HAP-1 (cell line): ENCODE data around the gene TBXA2R.

Experiments used
- DNase-seq, 2 experiments: peaks; one replicate each; pipeline ENCODE4 v3.0.0-alpha.2; 2016 to 2020; ENCODE audit warnings: low spot score in 2 of 2
- H3K27me3 ChIP-seq: fragments of 250-450 bp; sonication (Bioruptor Pico); 2 replicates; pipeline ENCODE4 v1.5.1; 2020; ENCODE audit warnings: low read depth, mild to moderate bottlenecking, moderate library complexity
- H3K36me3 ChIP-seq: fragments of 250-450 bp; sonication (Bioruptor Pico); replicated peaks from 2 replicates; pipeline ENCODE4 v1.5.1; 2020; ENCODE audit warnings: mild to moderate bottlenecking
- H3K4me1 ChIP-seq: fragments of 250-450 bp; sonication (Bioruptor Pico); 2 replicates; pipeline ENCODE4 v1.5.1; 2020; ENCODE audit warnings: mild to moderate bottlenecking
- H3K4me3 ChIP-seq: fragments of 250-450 bp; sonication (Bioruptor Pico); 2 replicates; pipeline ENCODE4 v1.5.1; 2020; ENCODE audit warnings: mild to moderate bottlenecking, moderate library complexity
- H3K9me3 ChIP-seq: fragments of 250-450 bp; sonication (Bioruptor Pico); 2 replicates; pipeline ENCODE4 v1.5.1; 2020; ENCODE audit warnings: mild to moderate bottlenecking, moderate library complexity
- in situ Hi-C: fragments of 300-500 bp; cut with MboI; formaldehyde crosslinking; loops from 3 replicates; pipeline ENCODE4 v1.14.3; 2020; ENCODE audit warnings: low sequenced_read_pairs, inconsistent platforms, mixed read lengths

The TBXA2R gene

DNA sequence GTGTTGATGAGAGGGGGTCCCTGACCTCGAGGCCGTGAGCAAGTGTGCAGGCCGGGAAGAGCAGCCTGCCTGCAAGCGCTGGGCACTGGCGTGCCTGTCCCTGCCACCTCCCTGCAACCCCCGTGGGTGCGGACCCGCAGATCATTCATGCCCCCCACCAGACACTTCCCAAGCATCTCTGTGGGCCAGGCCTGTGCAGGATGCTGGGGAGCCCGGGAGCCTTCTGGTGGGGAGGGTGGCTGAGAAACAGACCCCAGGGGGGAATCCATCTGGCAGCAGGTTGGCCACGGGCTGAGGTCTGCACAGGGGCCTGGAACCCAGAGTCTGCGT, 38.4 kb upstream of the TBXA2R start:
- no peaks in the 10 kb centered on the region for H3K27me3 ChIP-seq
- in situ Hi-C loops = no loop called here
- H3K9me3 ChIP-seq = no peaks in the 10 kb centered on the region
- H3K4me3 ChIP-seq = no peak overlapping the region
- H3K4me1 ChIP-seq = no peaks in the 10 kb centered on the region
- no peak for DNase-seq
- H3K36me3 ChIP-seq = no peaks in the 10 kb centered on the region; the same call in 1 of the 2 replicates

DNA sequence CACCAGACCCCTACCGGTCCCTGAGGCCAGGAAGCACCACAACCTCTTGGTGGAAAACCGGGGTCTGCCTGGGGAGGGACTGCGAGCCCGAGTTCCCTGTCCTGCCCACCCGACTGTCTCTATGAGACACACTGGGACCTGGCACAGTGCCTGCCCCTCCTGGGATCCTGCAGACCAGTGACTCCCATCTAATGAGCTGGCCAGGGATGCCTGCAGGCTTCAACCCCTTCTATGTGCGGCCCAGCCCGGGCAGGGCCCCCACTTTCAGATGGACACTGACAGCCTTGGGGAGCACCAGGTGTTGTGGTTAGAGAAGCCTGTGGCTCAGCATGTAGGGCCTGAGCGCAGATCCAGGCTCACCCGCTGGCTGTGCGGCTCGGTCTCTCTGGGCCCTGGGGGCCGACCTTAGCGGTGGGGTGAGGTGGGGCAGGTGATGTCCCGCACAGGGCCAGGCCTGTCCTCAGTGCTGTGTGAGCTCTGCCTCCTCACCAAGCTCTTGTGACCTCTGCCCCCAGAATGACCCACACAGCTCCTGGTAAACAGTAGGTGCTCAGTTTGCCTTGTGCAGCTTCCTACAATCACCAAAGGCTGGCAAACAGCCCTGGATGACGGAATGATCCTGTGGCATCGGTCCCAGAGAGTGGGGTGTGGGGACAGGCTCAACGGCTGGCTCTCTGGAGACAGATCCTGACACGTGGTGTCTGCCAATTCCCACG, 37.8 kb upstream of the TBXA2R start:
- Histone ChIP-seq H3K4me3 (no peak overlapping the region), H3K36me3 (no peaks in the 10 kb centered on the region; the same call in 1 of the 2 replicates), H3K4me1 (no peaks in the 10 kb centered on the region), H3K27me3 (no peaks in the 10 kb centered on the region), H3K9me3 (no peaks in the 10 kb centered on the region)
- in situ Hi-C loops = no loop called here
- DNase-seq = no peak

GRCh38 chr19:3643674-3644313, 37.1 kb upstream of the TBXA2R start:
- no peaks in the 10 kb centered on the region; the same call in 1 of the 2 replicates for H3K36me3 ChIP-seq
- H3K27me3 ChIP-seq = no peaks in the 10 kb centered on the region
- in situ Hi-C loops = no loop called here
- H3K4me3 ChIP-seq = no peak overlapping the region
- DNase-seq = no peak
- no peaks in the 10 kb centered on the region for H3K4me1 ChIP-seq
- no peaks in the 10 kb centered on the region for H3K9me3 ChIP-seq

GRCh38 chr19:3642987-3643673, 36.5 kb upstream of the TBXA2R start:
- no peaks in the 10 kb centered on the region; the same call in 1 of the 2 replicates for H3K36me3 ChIP-seq
- H3K4me1 ChIP-seq = no peaks in the 10 kb centered on the region
- peak in 1 of 2 experiments; percentile 60 for DNase-seq
- H3K9me3 ChIP-seq = no peaks in the 10 kb centered on the region
- no peaks in the 10 kb centered on the region for H3K27me3 ChIP-seq
- in situ Hi-C loops = no loop called here
- no peak overlapping the region for H3K4me3 ChIP-seq

- DNase-seq = no peak
- in situ Hi-C loops = no loop called here
- H3K9me3 ChIP-seq = no peaks in the 10 kb centered on the region
Measured at GRCh38 chr19:3642296-3642695, 35.6 kb upstream of the TBXA2R start.

GRCh38 chr19:3641515-3642269, 35.0 kb upstream of the TBXA2R start:
- H3K27me3 ChIP-seq = no peaks in the 10 kb centered on the region
- H3K36me3 ChIP-seq = no peaks in the 10 kb centered on the region; the same call in 1 of the 2 replicates
- no peak for DNase-seq
- H3K9me3 ChIP-seq = no peaks in the 10 kb centered on the region
- no peaks in the 10 kb centered on the region for H3K4me1 ChIP-seq
- no peak overlapping the region for H3K4me3 ChIP-seq
- in situ Hi-C loops = no loop called here

More at GRCh38 chr19:3642296-3642695, 35.6 kb upstream of the TBXA2R start:
- H3K4me3 ChIP-seq = no peak overlapping the region
- H3K36me3 ChIP-seq = no peaks in the 10 kb centered on the region; the same call in 1 of the 2 replicates
- no peaks in the 10 kb centered on the region for H3K4me1 ChIP-seq
- H3K27me3 ChIP-seq = no peaks in the 10 kb centered on the region

DNA sequence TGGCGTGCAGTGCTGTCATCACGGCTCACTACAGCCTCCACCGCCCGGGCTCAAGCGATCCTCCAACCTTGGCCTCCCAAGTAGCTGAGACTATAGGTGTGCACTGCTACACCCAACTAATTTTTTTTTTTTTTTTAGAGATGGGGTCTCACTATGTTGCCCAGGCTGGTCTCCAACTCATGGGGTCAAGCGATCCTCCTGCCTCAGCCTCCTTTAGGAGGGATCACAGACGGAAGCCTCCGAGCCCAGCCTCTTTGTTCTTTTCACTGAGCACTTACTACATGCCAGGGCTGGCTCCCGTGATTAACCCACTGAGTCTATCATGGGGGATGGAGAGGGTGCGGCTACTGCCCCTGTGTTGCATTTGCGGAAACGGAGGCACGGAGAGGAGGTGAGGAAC, 32.8 kb upstream of the TBXA2R start:
- DNase-seq = no peak
- no peaks in the 10 kb centered on the region for H3K9me3 ChIP-seq
- H3K27me3 ChIP-seq = no peaks in the 10 kb centered on the region
- no peak overlapping the region for H3K4me3 ChIP-seq
- in situ Hi-C loops = no loop called here
- H3K4me1 ChIP-seq = no peaks in the 10 kb centered on the region
- H3K36me3 ChIP-seq = no peaks in the 10 kb centered on the region; the same call in 1 of the 2 replicates

GRCh38 chr19:3638208-3639193, 31.8 kb upstream of the TBXA2R start:
- Histone ChIP-seq H3K9me3 (no peaks in the 10 kb centered on the region), H3K27me3 (no peaks in the 10 kb centered on the region), H3K4me3 (no peak overlapping the region), H3K36me3 (no peaks in the 10 kb centered on the region; the same call in 1 of the 2 replicates), H3K4me1 (no peaks in the 10 kb centered on the region)
- in situ Hi-C loops = no loop called here
- DNase-seq = no peak

DNA sequence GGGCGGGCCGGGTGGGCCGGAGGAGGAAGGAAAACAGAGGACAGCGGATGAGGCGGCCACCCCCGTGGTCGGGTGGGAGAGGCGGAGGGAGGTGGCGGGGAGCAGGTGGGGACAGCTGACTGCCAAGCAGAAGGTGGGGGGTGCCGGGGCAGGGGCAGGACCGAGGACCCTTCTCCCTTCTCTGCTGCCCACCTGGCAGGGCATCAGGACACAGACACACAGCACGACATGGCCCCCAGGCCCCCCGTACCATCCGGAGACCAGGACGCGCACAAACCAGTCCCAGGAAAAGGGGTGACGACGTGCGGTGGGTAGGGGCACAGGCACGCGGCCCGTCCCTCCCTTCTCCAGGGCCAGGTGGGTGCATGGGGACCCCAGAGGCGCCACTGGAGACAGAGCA, 30.9 kb upstream of the TBXA2R start:
- no peak overlapping the region for H3K4me3 ChIP-seq
- no peaks in the 10 kb centered on the region for H3K27me3 ChIP-seq
- no peaks in the 10 kb centered on the region for H3K4me1 ChIP-seq
- H3K36me3 ChIP-seq = no peaks in the 10 kb centered on the region; the same call in 1 of the 2 replicates
- no peaks in the 10 kb centered on the region for H3K9me3 ChIP-seq
- in situ Hi-C loops = no loop called here
- DNase-seq = no peak

GRCh38 chr19:3636962-3637361, 30.3 kb upstream of the TBXA2R start:
- H3K36me3 ChIP-seq = no peaks in the 10 kb centered on the region; the same call in 1 of the 2 replicates
- H3K9me3 ChIP-seq = no peaks in the 10 kb centered on the region
- no peaks in the 10 kb centered on the region for H3K27me3 ChIP-seq
- no peak overlapping the region for H3K4me3 ChIP-seq
- H3K4me1 ChIP-seq = no peaks in the 10 kb centered on the region
- no peak for DNase-seq
- in situ Hi-C loops = no loop called here

DNA sequence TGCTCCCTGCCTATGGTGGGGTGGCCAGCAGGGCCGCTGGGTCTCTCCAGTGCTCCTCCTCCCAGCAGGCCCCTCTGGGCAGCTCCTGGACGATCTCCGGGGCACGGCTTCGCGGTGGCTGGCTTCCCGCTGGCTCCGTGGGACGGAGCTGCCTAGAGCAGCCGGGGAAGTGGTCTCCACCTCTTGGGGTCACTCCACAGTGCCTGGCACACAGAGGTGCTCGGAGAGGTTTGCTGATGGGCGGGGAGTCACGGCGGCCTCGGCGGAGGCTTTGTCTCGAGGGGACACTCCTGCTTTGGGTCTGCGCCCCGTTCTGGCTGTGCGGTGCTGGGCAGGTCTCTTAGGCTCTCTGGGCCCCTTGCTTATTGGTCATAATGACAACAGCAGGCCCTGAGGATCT, 29.8 kb upstream of the TBXA2R start:
- Histone ChIP-seq H3K4me1 (no peaks in the 10 kb centered on the region), H3K9me3 (no peaks in the 10 kb centered on the region), H3K36me3 (no peaks in the 10 kb centered on the region; the same call in none of the 2 replicates), H3K4me3 (no peak overlapping the region), H3K27me3 (no peaks in the 10 kb centered on the region)
- DNase-seq = no peak
- in situ Hi-C loops = no loop called here

GRCh38 chr19:3634496-3635045, 27.9 kb upstream of the TBXA2R start:
- H3K4me3 ChIP-seq = no peak overlapping the region
- no peaks in the 10 kb centered on the region for H3K27me3 ChIP-seq
- no peaks in the 10 kb centered on the region; the same call in none of the 2 replicates for H3K36me3 ChIP-seq
- H3K4me1 ChIP-seq = no peaks in the 10 kb centered on the region
- in situ Hi-C loops = no loop called here
- H3K9me3 ChIP-seq = no peaks in the 10 kb centered on the region
- no peak for DNase-seq
